PC-3 (cell line): ENCODE results near the gene FGF4.

Experiments used
- EZH2 ChIP-seq: fragments of 300-600 bp; sonication (generic); IDR thresholded peaks from one replicate; pipeline ENCODE4 v1.6.1; 2017; ENCODE audit warnings: antibody characterized with exemption, mild to moderate bottlenecking, low read length; ENCODE audit not compliant: unreplicated experiment
- EZH2phosphoT487 ChIP-seq: fragments of 300-600 bp; sonication (generic); IDR thresholded peaks from 2 replicates; pipeline ENCODE4 v1.6.1; 2018; ENCODE audit warnings: mild to moderate bottlenecking, antibody characterized with exemption, low read length, borderline replicate concordance
- TF ChIP-seq, protein P1 (sequence below): fragments of 300-600 bp; sonication (generic); conservative IDR thresholded peaks from 2 replicates; pipeline ENCODE4 v1.5.1; 2017; ENCODE audit warnings: antibody characterized with exemption, low read depth, mild to moderate bottlenecking, low read length

- TF ChIP-seq, protein P1, sequence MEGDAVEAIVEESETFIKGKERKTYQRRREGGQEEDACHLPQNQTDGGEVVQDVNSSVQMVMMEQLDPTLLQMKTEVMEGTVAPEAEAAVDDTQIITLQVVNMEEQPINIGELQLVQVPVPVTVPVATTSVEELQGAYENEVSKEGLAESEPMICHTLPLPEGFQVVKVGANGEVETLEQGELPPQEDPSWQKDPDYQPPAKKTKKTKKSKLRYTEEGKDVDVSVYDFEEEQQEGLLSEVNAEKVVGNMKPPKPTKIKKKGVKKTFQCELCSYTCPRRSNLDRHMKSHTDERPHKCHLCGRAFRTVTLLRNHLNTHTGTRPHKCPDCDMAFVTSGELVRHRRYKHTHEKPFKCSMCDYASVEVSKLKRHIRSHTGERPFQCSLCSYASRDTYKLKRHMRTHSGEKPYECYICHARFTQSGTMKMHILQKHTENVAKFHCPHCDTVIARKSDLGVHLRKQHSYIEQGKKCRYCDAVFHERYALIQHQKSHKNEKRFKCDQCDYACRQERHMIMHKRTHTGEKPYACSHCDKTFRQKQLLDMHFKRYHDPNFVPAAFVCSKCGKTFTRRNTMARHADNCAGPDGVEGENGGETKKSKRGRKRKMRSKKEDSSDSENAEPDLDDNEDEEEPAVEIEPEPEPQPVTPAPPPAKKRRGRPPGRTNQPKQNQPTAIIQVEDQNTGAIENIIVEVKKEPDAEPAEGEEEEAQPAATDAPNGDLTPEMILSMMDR: no peak
- no peak for TF ChIP-seq EZH2phosphoT487
- TF ChIP-seq EZH2: no peak
These were observed 42.2 kb downstream of the FGF4 start for GRCh38 chr11:69732910-69733309.
